Lung (tissue), 12 donors: ENCODE measurements around the gene QKI. TPM values are rescaled to one million over a fixed set of nuclear protein-coding genes. Genes with fewer than 3 reads are reported as not detected.
A peak's percentile ranks its signal among the peaks of the same experiment; 100 is the strongest.

ENCODE experiments used
- ATAC-seq: fragments of 200-7000 bp; cut with Tn5 transposase; one replicate; pipeline ENCODE4 v1.9.1; 2020; ENCODE audit warnings: moderate number of reproducible peaks; ENCODE audit not compliant: insufficient read depth, low FRiP score
- DNase-seq, 3 donors: peaks; one replicate each; pipeline ENCODE4 v3.0.0-alpha.2; 2013 to 2017
- H3K27ac ChIP-seq, 2 donors: one replicate each; pipeline ENCODE4 v1.5.1; 2013; ENCODE audit warnings: mild to moderate bottlenecking in 2 of 2, moderate library complexity in 2 of 2, control low read depth in 1 of 2, inconsistent platforms in 1 of 2, low read depth in 1 of 2, low read length in 1 of 2
- H3K27me3 ChIP-seq, 3 donors: one replicate each; pipeline ENCODE4 v1.5.1; 2013; ENCODE audit warnings: low read length in 2 of 3; ENCODE audit not compliant: control insufficient read depth in 3 of 3, insufficient read depth in 3 of 3
- H3K36me3 ChIP-seq, 4 donors: one replicate each; pipeline ENCODE4 v1.5.1; 2013; ENCODE audit warnings: low read length in 4 of 4, mild to moderate bottlenecking in 1 of 4, moderate library complexity in 1 of 4; ENCODE audit not compliant: control insufficient read depth in 4 of 4, insufficient read depth in 4 of 4
- H3K4me1 ChIP-seq, 5 donors: one replicate each; pipeline ENCODE4 v1.5.1; 2013; ENCODE audit warnings: low read length in 5 of 5, mild to moderate bottlenecking in 2 of 5, moderate library complexity in 1 of 5; ENCODE audit not compliant: control insufficient read depth in 5 of 5, insufficient read depth in 5 of 5
- H3K4me3 ChIP-seq: one replicate; pipeline ENCODE4 v1.5.1; 2013; ENCODE audit warnings: mild to moderate bottlenecking, control low read depth, moderate library complexity
- H3K9ac ChIP-seq, 2 donors: one replicate each; pipeline ENCODE4 v1.5.1; 2013; ENCODE audit warnings: low read length in 2 of 2, control low read depth in 1 of 2; ENCODE audit not compliant: insufficient read depth in 1 of 2
- H3K9me3 ChIP-seq, 4 donors: one replicate each; pipeline ENCODE4 v1.5.1; 2013; ENCODE audit warnings: low read length in 3 of 4, mild to moderate bottlenecking in 1 of 4, moderate library complexity in 1 of 4; ENCODE audit not compliant: control insufficient read depth in 4 of 4, insufficient read depth in 3 of 4
- WGBS, 2 donors: extraction: QIAGEN DNeasy Blood & Tissue Kit; methylation state at CpG; one replicate each; pipeline ENCODE4 v1.1.7; 2013; 5-methylcytosine and 5-hydroxymethylcytosine counted together
- polyA plus RNA-seq, 2 donors: library from polyadenylated mRNA; stranded (reverse); fragments of 200-250 nt; gene quantifications; one replicate each; pipeline ENCODE4 v1.2.1, GENCODE V29; 2013
- total RNA-seq, 2 donors: library from RNA; depleted of rRNA in 1 of 2; stranded (reverse); fragments of >200 nt in 1 of 2; gene quantifications; one replicate each; pipeline ENCODE4 v1.2.1, GENCODE V29; 2014 to 2021
- TF ChIP-seq, protein P1 (sequence below): IDR thresholded peaks from 2 replicates; pipeline ENCODE4 v1.5.1; 2012; ENCODE audit warnings: mild to moderate bottlenecking; ENCODE audit errors: control extremely low read depth, extremely low read depth
- donor health status: control.
- donor health status: control.
- donor health status: Bipolar disorder and iron deficiency.
- donor health status: healthy.
- donor health status: DM: yes; HTN: yes; CAD: no.

QKI gene
- total and polyA plus RNA-seq, 4 donors: 20.6 to 228 (median 114) TPM

DNA sequence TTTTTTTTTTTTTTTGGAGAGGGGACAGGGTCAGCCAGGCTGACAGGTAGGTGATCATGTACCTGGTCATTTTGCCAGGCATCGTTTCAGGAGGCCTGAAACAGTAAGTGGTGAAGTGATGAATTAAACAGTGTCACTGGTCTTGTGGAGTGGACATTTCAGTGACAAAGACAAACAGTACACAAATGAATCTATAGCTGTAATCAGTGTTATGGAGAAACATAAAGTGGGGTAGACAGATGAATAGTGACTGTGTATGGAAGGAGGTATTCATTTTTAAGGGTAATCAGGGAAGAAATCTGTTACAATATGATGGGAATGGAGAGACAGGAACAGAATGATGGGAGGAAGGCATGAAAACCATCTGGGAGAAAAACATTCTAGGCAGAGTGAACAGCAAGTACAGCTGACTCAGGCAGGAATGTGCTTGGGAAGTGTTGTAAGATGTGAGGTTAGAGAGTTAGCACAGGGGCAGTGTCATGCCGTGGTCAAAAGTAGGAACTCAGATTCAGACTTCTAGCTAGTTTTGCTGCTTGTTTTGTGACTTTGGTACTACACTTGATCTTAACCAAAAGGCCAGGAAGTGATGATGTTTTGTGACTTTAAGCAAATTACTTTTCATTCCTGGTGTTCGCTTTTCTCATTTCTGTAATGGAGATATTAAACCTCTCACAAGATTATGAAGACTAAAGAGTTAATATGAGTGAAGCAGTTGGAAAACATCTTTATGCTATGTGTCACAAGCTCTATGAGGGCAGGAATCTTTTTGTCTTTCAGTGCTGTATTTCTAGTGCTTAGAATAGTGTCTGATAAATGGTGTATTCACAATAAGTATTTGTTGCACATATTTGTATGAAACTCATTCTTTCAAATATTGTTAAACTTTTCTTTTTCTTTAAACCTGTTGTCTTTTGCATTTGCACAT is 43.4 kb downstream of the QKI start:
- peaks cover 0 to 11% (median 5%) of the 10 kb centered on the region in 4 donors for H3K36me3 ChIP-seq
- peak in 1 of 3 donors; percentile 23 for DNase-seq
- TF ChIP-seq, protein P1, sequence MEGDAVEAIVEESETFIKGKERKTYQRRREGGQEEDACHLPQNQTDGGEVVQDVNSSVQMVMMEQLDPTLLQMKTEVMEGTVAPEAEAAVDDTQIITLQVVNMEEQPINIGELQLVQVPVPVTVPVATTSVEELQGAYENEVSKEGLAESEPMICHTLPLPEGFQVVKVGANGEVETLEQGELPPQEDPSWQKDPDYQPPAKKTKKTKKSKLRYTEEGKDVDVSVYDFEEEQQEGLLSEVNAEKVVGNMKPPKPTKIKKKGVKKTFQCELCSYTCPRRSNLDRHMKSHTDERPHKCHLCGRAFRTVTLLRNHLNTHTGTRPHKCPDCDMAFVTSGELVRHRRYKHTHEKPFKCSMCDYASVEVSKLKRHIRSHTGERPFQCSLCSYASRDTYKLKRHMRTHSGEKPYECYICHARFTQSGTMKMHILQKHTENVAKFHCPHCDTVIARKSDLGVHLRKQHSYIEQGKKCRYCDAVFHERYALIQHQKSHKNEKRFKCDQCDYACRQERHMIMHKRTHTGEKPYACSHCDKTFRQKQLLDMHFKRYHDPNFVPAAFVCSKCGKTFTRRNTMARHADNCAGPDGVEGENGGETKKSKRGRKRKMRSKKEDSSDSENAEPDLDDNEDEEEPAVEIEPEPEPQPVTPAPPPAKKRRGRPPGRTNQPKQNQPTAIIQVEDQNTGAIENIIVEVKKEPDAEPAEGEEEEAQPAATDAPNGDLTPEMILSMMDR: no peak
- no peaks in the 10 kb centered on the region for H3K27me3 ChIP-seq
- peak overlapping the region; percentile 6 to 74 for H3K27ac ChIP-seq
- H3K9ac ChIP-seq: no peak overlapping the region
- no peak overlapping the region for H3K4me3 ChIP-seq
- ATAC-seq: peak; percentile 84
- H3K4me1 ChIP-seq: peaks cover 0 to 32% (median 8%) of the 10 kb centered on the region in 5 donors
- WGBS, 2 donors: 59 to 66% methylated on average over 3 of the region's 3 CpGs
- no peaks in the 10 kb centered on the region for H3K9me3 ChIP-seq

DNA sequence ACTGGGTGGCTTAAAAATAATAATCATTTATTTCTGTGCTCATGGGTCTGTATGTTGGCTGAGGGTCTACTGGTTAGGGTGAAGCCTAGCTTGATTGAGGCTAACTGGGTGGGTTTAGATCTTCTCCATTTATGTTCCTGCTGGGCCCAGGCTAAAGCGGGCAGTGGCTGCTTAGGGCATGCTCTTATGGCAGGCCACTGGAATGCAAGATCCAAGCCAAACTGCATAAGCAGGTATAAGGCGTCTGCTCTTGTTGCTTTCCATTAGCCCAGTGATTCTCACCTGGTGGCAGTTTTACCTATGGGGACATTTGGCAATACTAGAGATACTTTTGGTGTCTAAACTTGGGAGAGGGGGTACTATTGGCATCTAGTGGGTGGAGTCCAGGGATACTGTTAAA is 44.5 kb downstream of the QKI start:
- TF ChIP-seq, protein P1: no peak
- H3K36me3 ChIP-seq: peaks cover 0 to 13% (median 6%) of the 10 kb centered on the region in 4 donors
- no peaks in the 10 kb centered on the region for H3K9me3 ChIP-seq
- H3K27me3 ChIP-seq: no peaks in the 10 kb centered on the region
- WGBS, 2 donors: 82 to 88% methylated on average over 2 of the region's 2 CpGs
- H3K27ac ChIP-seq: peak overlapping the region in 1 of 2 donors; percentile 74
- no peak overlapping the region for H3K9ac ChIP-seq
- DNase-seq: no peak
- peaks cover 0 to 40% (median 8%) of the 10 kb centered on the region in 5 donors for H3K4me1 ChIP-seq
- ATAC-seq: no peak
- H3K4me3 ChIP-seq: no peak overlapping the region

DNA sequence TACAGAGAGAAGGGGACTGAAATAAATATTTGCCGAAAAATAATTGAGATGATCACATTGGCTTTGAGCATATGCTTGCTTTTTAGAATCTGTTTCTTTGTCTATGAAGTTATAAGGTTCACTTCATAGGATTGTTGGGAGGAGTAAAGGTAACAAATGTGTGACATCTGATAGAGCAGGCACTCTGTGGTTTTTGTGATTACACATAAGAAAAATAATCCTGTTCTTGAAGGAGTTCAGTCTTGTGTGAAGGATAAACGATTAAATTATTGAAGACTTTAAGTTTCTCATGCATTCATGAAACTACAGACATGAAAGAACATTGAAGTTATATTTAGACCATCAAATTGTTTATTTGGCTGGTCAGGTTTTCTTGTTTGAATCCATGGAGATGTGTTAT is 45.0 kb downstream of the QKI start:
- H3K4me3 ChIP-seq: no peak overlapping the region
- WGBS, 2 donors: 75 to 77% methylated on average over 2 of the region's 2 CpGs
- no peaks in the 10 kb centered on the region for H3K27me3 ChIP-seq
- TF ChIP-seq, protein P1: no peak
- peaks cover 0 to 38% (median 8%) of the 10 kb centered on the region in 5 donors for H3K4me1 ChIP-seq
- H3K36me3 ChIP-seq: peaks cover 0 to 13% (median 6%) of the 10 kb centered on the region in 4 donors
- H3K9me3 ChIP-seq: no peaks in the 10 kb centered on the region
- DNase-seq: no peak
- H3K9ac ChIP-seq: no peak overlapping the region
- ATAC-seq: no peak
- H3K27ac ChIP-seq: peak overlapping the region in 1 of 2 donors; percentile 74
